SU-DHL-6 (cell line): ENCODE data around the gene PPP2R2B.

Experiments used
- H2AFZ ChIP-seq: fragments of 200-600 bp; sonication (generic); 2 replicates; pipeline ENCODE4 v1.6.1; 2014; ENCODE audit warnings: low read depth, mild to moderate bottlenecking, moderate library complexity, mixed read lengths, antibody characterized with exemption, low read length; ENCODE audit not compliant: severe bottlenecking
- H3F3A ChIP-seq: fragments of 200-600 bp; shearing (Covaris generic); 2 replicates; pipeline ENCODE4 v1.6.0; 2016; ENCODE audit warnings: antibody characterized with exemption, mild to moderate bottlenecking; ENCODE audit not compliant: insufficient read depth
- H3K27ac ChIP-seq: fragments of 200-600 bp; sonication (generic); 2 replicates; pipeline ENCODE4 v1.5.1; 2016; ENCODE audit warnings: low read depth, mild to moderate bottlenecking, low read length, moderate library complexity, mixed read lengths
- H3K27me3 ChIP-seq: fragments of 200-600 bp; sonication (generic), shearing (Covaris generic); 2 replicates; pipeline ENCODE4 v1.6.0; 2014; ENCODE audit warnings: mild to moderate bottlenecking, low read length
- H3K36me3 ChIP-seq: fragments of 200-600 bp; sonication (generic); 2 replicates; pipeline ENCODE4 v1.6.1; 2014; ENCODE audit warnings: mild to moderate bottlenecking, low read length, mixed read lengths
- H3K4me2 ChIP-seq: fragments of 300-600, 200-600 bp; shearing (Covaris generic), sonication (generic); 2 replicates; pipeline ENCODE4 v1.6.0; 2014; ENCODE audit warnings: low read length, low read depth, mild to moderate bottlenecking; ENCODE audit not compliant: poor library complexity, severe bottlenecking
- H3K4me3 ChIP-seq: fragments of 200-600 bp; sonication (generic); 2 replicates; pipeline ENCODE4 v1.5.1; 2014; ENCODE audit warnings: antibody characterized with exemption, low read length, mild to moderate bottlenecking, mixed read lengths; ENCODE audit not compliant: insufficient read depth, poor library complexity, severe bottlenecking
- H3K79me2 ChIP-seq: fragments of 200-600 bp; sonication (generic); 2 replicates; pipeline ENCODE4 v1.6.1; 2014; ENCODE audit warnings: mild to moderate bottlenecking, low read length, moderate library complexity; ENCODE audit not compliant: insufficient read depth
- H3K9ac ChIP-seq: fragments of 200-600 bp; sonication (generic); 2 replicates; pipeline ENCODE4 v1.7.0; 2014; ENCODE audit warnings: mild to moderate bottlenecking, low read length
- H3K9me2 ChIP-seq: fragments of 200-600 bp; sonication (generic); replicated peaks from 2 replicates; pipeline ENCODE4 v1.6.1; 2014; ENCODE audit warnings: low read length; ENCODE audit not compliant: insufficient read depth
- H3K9me3 ChIP-seq: fragments of 200-600 bp; sonication (generic); 2 replicates; pipeline ENCODE4 v1.6.1; 2014; ENCODE audit warnings: low read length, mixed read lengths; ENCODE audit not compliant: insufficient read depth
- H4K20me1 ChIP-seq: fragments of 200-600 bp; sonication (generic); 2 replicates; pipeline ENCODE4 v1.6.1; 2014; ENCODE audit warnings: low read depth, mild to moderate bottlenecking, antibody characterized with exemption, low read length, moderate library complexity, mixed read lengths
- EZH2phosphoT487 ChIP-seq: fragments of 200-600 bp; sonication (generic), shearing (Covaris generic); conservative IDR thresholded peaks from 2 replicates; pipeline ENCODE4 v1.6.1; 2018; ENCODE audit warnings: mild to moderate bottlenecking, antibody characterized with exemption, low read length, moderate library complexity, mixed read lengths
- TF ChIP-seq, protein P1 (sequence below): fragments of 200-600 bp; sonication (generic); IDR thresholded peaks from one replicate; pipeline ENCODE4 v1.5.1; 2017; ENCODE audit warnings: antibody characterized with exemption, mild to moderate bottlenecking, low read length, moderate library complexity; ENCODE audit not compliant: insufficient read depth, poor library complexity, severe bottlenecking

PPP2R2B gene

DNA sequence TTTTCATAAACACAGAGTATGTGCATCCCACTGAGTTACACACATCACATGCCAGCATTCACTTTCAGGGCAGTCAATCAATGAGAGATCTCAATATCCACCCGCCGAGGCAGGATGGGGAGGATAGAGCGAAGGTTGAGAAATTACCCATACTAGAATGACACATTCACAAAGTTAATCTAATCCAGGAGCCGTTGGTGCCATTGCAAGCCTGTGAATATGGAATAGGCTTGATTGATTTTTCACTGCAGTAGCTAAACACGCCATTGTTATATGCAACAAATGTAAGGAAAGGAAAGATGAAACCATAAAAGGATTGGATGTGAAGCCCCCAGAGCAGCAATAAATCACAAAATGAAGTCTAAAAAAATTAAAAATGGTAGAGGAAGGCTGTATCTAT, 194.7 kb downstream of the PPP2R2B start:
- Histone ChIP-seq H3K9me2 (no peaks in the 10 kb centered on the region), H2AFZ (no peak overlapping the region), H3K27ac (no peak overlapping the region), H3K27me3 (no peaks in the 10 kb centered on the region; the same call in 1 of the 2 replicates), H3K79me2 (no peaks in the 10 kb centered on the region), H3K9ac (no peak overlapping the region), H4K20me1 (no peaks in the 10 kb centered on the region), H3F3A (no peaks in the 10 kb centered on the region), H3K36me3 (no peaks in the 10 kb centered on the region), H3K4me2 (no peak overlapping the region), H3K4me3 (no peak overlapping the region), H3K9me3 (no peaks in the 10 kb centered on the region)
- TF ChIP-seq, protein P1, sequence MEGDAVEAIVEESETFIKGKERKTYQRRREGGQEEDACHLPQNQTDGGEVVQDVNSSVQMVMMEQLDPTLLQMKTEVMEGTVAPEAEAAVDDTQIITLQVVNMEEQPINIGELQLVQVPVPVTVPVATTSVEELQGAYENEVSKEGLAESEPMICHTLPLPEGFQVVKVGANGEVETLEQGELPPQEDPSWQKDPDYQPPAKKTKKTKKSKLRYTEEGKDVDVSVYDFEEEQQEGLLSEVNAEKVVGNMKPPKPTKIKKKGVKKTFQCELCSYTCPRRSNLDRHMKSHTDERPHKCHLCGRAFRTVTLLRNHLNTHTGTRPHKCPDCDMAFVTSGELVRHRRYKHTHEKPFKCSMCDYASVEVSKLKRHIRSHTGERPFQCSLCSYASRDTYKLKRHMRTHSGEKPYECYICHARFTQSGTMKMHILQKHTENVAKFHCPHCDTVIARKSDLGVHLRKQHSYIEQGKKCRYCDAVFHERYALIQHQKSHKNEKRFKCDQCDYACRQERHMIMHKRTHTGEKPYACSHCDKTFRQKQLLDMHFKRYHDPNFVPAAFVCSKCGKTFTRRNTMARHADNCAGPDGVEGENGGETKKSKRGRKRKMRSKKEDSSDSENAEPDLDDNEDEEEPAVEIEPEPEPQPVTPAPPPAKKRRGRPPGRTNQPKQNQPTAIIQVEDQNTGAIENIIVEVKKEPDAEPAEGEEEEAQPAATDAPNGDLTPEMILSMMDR: no peak
- no peak for TF ChIP-seq EZH2phosphoT487

DNA sequence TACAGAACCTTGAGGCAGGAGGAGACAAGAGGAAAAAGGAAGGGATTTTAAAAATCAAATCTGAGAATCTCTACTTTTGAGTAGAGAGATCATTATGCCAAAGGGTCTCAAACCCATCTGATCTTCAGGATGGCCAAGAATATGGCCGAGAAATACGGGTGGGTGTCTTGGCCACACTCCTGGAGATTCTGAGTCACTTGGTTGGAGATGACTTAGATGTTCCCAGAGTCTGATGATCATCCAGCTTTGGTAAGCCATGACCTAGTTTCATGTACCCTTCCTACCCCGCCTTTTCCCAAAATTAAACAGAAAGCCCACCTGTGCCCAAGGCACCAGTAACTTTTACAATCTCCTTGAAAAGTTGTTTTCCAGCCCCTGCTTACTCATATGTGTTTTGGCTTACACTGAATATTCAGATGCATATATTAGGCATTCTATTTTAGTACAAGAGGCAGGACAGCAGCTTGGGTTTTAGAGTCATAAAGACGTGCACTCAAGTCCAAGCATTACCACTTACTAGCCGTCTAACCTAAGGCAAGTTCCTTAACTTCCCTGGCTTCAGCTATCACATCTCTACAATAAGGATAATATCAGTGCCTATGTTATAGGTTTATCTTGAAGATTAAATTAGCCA, 195.5 kb downstream of the PPP2R2B start:
- Histone ChIP-seq H3K9me2 (no peaks in the 10 kb centered on the region), H3K27ac (no peak overlapping the region), H3K4me3 (no peak overlapping the region), H3K4me2 (no peak overlapping the region), H3K9ac (no peak overlapping the region), H3K36me3 (no peaks in the 10 kb centered on the region), H3K9me3 (no peaks in the 10 kb centered on the region), H2AFZ (no peak overlapping the region), H3K27me3 (no peaks in the 10 kb centered on the region; the same call in 1 of the 2 replicates), H3F3A (no peaks in the 10 kb centered on the region), H4K20me1 (no peaks in the 10 kb centered on the region), H3K79me2 (no peaks in the 10 kb centered on the region)
- TF ChIP-seq EZH2phosphoT487: no peak
- TF ChIP-seq, protein P1: no peak

DNA sequence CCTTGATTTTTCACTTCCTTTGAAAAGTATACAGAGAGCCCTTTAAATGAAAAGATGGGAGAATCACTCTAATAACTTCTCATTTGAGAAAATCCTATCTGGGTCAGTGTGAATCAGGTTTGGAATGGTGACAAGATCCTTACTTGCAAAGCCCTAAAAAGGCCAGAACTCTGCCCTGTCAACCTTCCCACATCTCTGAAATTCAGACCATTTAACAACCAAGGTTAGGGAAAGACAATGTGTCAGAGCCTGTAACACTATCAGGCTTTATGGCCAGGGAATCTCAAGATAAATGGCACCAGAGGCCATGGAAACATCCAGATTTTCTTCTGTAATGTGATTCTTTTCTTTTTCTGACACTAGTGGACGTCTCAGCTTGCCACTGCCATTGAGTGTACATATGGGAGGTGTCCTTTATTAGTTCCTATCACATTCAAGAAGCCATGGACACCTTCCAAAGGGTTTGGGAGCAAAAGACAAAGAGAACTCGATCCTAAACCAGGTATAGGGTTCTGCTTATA, 196.9 kb downstream of the PPP2R2B start:
- Histone ChIP-seq H3K9me3 (no peaks in the 10 kb centered on the region), H3K27ac (no peak overlapping the region), H3K79me2 (no peaks in the 10 kb centered on the region), H3K9me2 (no peaks in the 10 kb centered on the region), H3K36me3 (no peaks in the 10 kb centered on the region), H3K9ac (no peak overlapping the region), H2AFZ (no peak overlapping the region), H3K27me3 (no peaks in the 10 kb centered on the region; the same call in 1 of the 2 replicates), H4K20me1 (no peaks in the 10 kb centered on the region), H3K4me3 (no peak overlapping the region), H3K4me2 (no peak overlapping the region), H3F3A (no peaks in the 10 kb centered on the region)
- TF ChIP-seq EZH2phosphoT487: no peak
- TF ChIP-seq, protein P1: no peak
